ENCODE results near the gene SDHB. TPM values are rescaled to one million over a fixed set of nuclear protein-coding genes. Genes with fewer than 3 reads are reported as not detected.

The SDHB gene
- total and polyA plus RNA-seq, 2 of the 8 experiments (the other 6 are each of a cell fraction or from before 2014, with no cell fraction given): 84.0 to 98.7 TPM

- TF ChIP-seq CEBPB (IDR thresholded peaks at IDR 0.05; ENCODE audit: low read depth, low read length) (no peak), EGR1 (IDR thresholded peaks at IDR 0.05; ENCODE audit: borderline replicate concordance, low read depth, low read length) (no peak), EP300 (IDR thresholded peaks at IDR 0.05; ENCODE audit: borderline replicate concordance in 1 of 2, low read depth in 2 of 2, low read length in 2 of 2) (peak in 1 of 2 experiments; percentile 79; a peak in 2 of 3 replicates), SP2 (IDR thresholded peaks at IDR 0.05; ENCODE audit: low read length) (0 out of 2 replicates have a peak, but pooled peaks have one; percentile 13), POLR2AphosphoS5 (IDR thresholded peaks at IDR 0.05; ENCODE audit: low read depth, low read length) (peak; percentile 39; the same call in 1 of the 2 replicates), CREB1 (IDR thresholded peaks at IDR 0.05) (peak; percentile 84), USF2 (IDR thresholded peaks at IDR 0.05; ENCODE audit: low read length) (peak; percentile 53; the same call in 1 of the 2 replicates), GTF2F1 (IDR thresholded peaks at IDR 0.05; ENCODE audit: borderline replicate concordance, low read depth, low read length) (no peak), CBX5 (IDR thresholded peaks at IDR 0.05; ENCODE audit: low read depth, low read length) (no peak), CTCF (IDR thresholded peaks at IDR 0.05; ENCODE audit: control extremely low read depth in 1 of 3, insufficient read depth in 1 of 3, low read depth in 1 of 3, low read length in 3 of 3) (no peak), BRCA1 (IDR thresholded peaks at IDR 0.05; ENCODE audit: low read depth, low read length) (no peak), KDM5A (IDR thresholded peaks at IDR 0.05; ENCODE audit: low read length) (peak; percentile 90), KDM1A (IDR thresholded peaks at IDR 0.05; ENCODE audit: borderline replicate concordance, low read length) (no peak), NANOG (IDR thresholded peaks at IDR 0.05; ENCODE audit: insufficient read depth, low read depth, low read length, poor library complexity, severe bottlenecking) (no peak), RBBP5 (IDR thresholded peaks at IDR 0.05; ENCODE audit: borderline replicate concordance, low read depth, low read length) (no peak), SRF (IDR thresholded peaks at IDR 0.05; ENCODE audit: low read depth, low read length) (no peak), HDAC6 (IDR thresholded peaks at IDR 0.05; ENCODE audit: low read depth, low read length) (no peak), HDAC2 (IDR thresholded peaks at IDR 0.05; ENCODE audit: borderline replicate concordance in 1 of 2, low read depth in 2 of 2, low read length in 2 of 2) (peak; percentile 98 to 100), MAFK (IDR thresholded peaks at IDR 0.05; ENCODE audit: low read depth, low read length) (no peak), SIN3A (conservative IDR thresholded peaks at IDR 0.05 in 1 of 2, IDR thresholded peaks at IDR 0.05 in 1 of 2; ENCODE audit: low read depth in 1 of 2, low read length in 2 of 2) (0 out of 4 replicates have a peak, but pooled peaks of 1 of the 2 experiments have one; percentile 79)
Measured at GRCh38 chr1:17053685-17054410, at the start of gene SDHB (continued).
